H1 (cell line): ENCODE results near the gene RNF144A. TPM values are rescaled to one million over a fixed set of nuclear protein-coding genes. Genes with fewer than 3 reads are reported as not detected.

Experiments
- CTCF ChIA-PET: fragments of 300-600 bp; sonication (Branson Sonifier 250); formaldehyde crosslinking; loops from one replicate; lab custom pipeline; 2021; ENCODE audit not compliant: partially characterized antibody; lab: Charles Lee
- POLR2A ChIA-PET: fragments of 300-600 bp; sonication (Branson Sonifier 250); formaldehyde crosslinking; loops from one replicate; lab custom pipeline; 2021; ENCODE audit warnings: inconsistent platforms; ENCODE audit not compliant: partially characterized antibody; lab: Charles Lee
- DNase-seq, 2 experiments: peaks; one replicate each; pipeline versions ENCODE4 v3.0.0 to v3.0.0-alpha.2; 2010 to 2022; ENCODE audit warnings: low spot score in 2 of 2, low read depth in 1 of 2, mixed read lengths in 1 of 2
- FAIRE-seq: peaks from 2 replicates; lab custom pipeline; 2011; peaks lifted over from hg19 to GRCh38; lab: Jason Lieb, UNC
- H2AFZ ChIP-seq: 2 replicates; pipeline ENCODE4 v1.8.1; 2012; ENCODE audit warnings: low read length, inconsistent platforms
- H2AK5ac ChIP-seq: 2 replicates; pipeline ENCODE4 v1.6.1; 2013; ENCODE audit warnings: low read depth, low read length
- H2BK120ac ChIP-seq: replicated peaks from 2 replicates; pipeline ENCODE3; 2013; ENCODE audit warnings: low read depth, low read length, inconsistent platforms
- H2BK12ac ChIP-seq: 2 replicates; pipeline ENCODE4 v1.6.1; 2013; ENCODE audit warnings: low read depth, low read length
- H2BK15ac ChIP-seq: 2 replicates; pipeline ENCODE4 v1.6.1; 2013; ENCODE audit warnings: low read length
- H2BK20ac ChIP-seq: 2 replicates; pipeline ENCODE4 v1.6.1; 2013; ENCODE audit warnings: low read length
- H2BK5ac ChIP-seq: 2 replicates; pipeline ENCODE4 v1.6.1; 2013; ENCODE audit warnings: low read depth, low read length
- H3K14ac ChIP-seq: 2 replicates; pipeline ENCODE4 v1.6.1; 2013; ENCODE audit warnings: inconsistent platforms; ENCODE audit not compliant: insufficient read length
- H3K18ac ChIP-seq: 2 replicates; pipeline ENCODE4 v1.6.1; 2013; ENCODE audit warnings: low read length; ENCODE audit errors: extremely low read depth
- H3K23ac ChIP-seq: 2 replicates; pipeline ENCODE4 v1.6.1; 2013; ENCODE audit warnings: inconsistent platforms; ENCODE audit not compliant: insufficient read length
- H3K23me2 ChIP-seq: 2 replicates; pipeline ENCODE4 v1.6.1; 2013; ENCODE audit warnings: low read depth, low read length
- H3K27ac ChIP-seq: 2 replicates; pipeline ENCODE4 v1.6.1; 2011; ENCODE audit warnings: low read depth, low read length, inconsistent platforms
- H3K27me3 ChIP-seq, 4 experiments: replicated peaks in 1 of 4; 1 replicate in 1 of 4; 2 replicates in 3 of 4; pipeline versions ENCODE4 v1.6.1 to v1.8.1; 2011 to 2013; ENCODE audit warnings: low read length in 3 of 4, mild to moderate bottlenecking in 3 of 4, inconsistent platforms in 2 of 4, mixed read lengths in 2 of 4, moderate library complexity in 1 of 4; ENCODE audit not compliant: control insufficient read depth in 3 of 4, insufficient read depth in 3 of 4; ENCODE audit errors: extremely low read depth in 1 of 4
- H3K36me3 ChIP-seq, 4 experiments: 2 replicates each; pipeline versions ENCODE4 v1.6.1 to v1.8.1; 2011 to 2013; ENCODE audit warnings: mild to moderate bottlenecking in 4 of 4, low read length in 3 of 4, moderate library complexity in 2 of 4, control low read depth in 1 of 4, inconsistent platforms in 1 of 4; ENCODE audit not compliant: insufficient read depth in 4 of 4, control insufficient read depth in 2 of 4
- H3K4ac ChIP-seq: replicated peaks from 2 replicates; pipeline ENCODE3; 2013; ENCODE audit warnings: low read length, low read depth, mixed read lengths, inconsistent platforms; ENCODE audit not compliant: insufficient read length
- H3K4me1 ChIP-seq, 4 experiments: replicated peaks in 1 of 4; 1 replicate in 1 of 4; 2 replicates in 3 of 4; pipeline versions ENCODE4 v1.6.1 to v1.8.1; 2011 to 2013; ENCODE audit warnings: low read length in 3 of 4, inconsistent platforms in 2 of 4, mixed read lengths in 1 of 4; ENCODE audit not compliant: insufficient read depth in 4 of 4, control insufficient read depth in 3 of 4
- H3K4me2 ChIP-seq, 2 experiments: 2 replicates each; pipeline versions ENCODE4 v1.6.1 to v1.8.1; 2011 to 2013; ENCODE audit warnings: low read depth in 2 of 2, low read length in 2 of 2, control low read depth in 1 of 2, inconsistent platforms in 1 of 2, mild to moderate bottlenecking in 1 of 2; ENCODE audit not compliant: insufficient read depth in 1 of 2
- H3K4me3 ChIP-seq, 4 experiments: fragments of 200-600, 300-600 bp in 1 of 4; sonication (generic), shearing (Covaris generic), sonication (Bioruptor Twin) in 1 of 4; 2 replicates each; pipeline versions ENCODE4 v1.5.1 to v1.8.1; 2011 to 2016; ENCODE audit warnings: low read length in 4 of 4, low read depth in 3 of 4, control low read depth in 2 of 4, inconsistent platforms in 2 of 4, mild to moderate bottlenecking in 2 of 4, mixed read lengths in 1 of 4, moderate library complexity in 1 of 4; ENCODE audit not compliant: insufficient read depth in 2 of 4; ENCODE audit errors: extremely low read depth in 1 of 4
- H3K56ac ChIP-seq: replicated peaks from 2 replicates; pipeline ENCODE3; 2013; ENCODE audit warnings: low read depth, mild to moderate bottlenecking, mixed read lengths, low read length, inconsistent platforms; ENCODE audit not compliant: insufficient read length
- H3K79me1 ChIP-seq: 2 replicates; pipeline ENCODE4 v1.6.1; 2013; ENCODE audit warnings: low read depth, low read length, control low read depth
- H3K79me2 ChIP-seq, 2 experiments: 2 replicates each; pipeline versions ENCODE4 v1.6.1 to v1.8.1; 2012 to 2013; ENCODE audit warnings: low read length in 2 of 2, mild to moderate bottlenecking in 2 of 2, inconsistent platforms in 1 of 2; ENCODE audit not compliant: insufficient read depth in 2 of 2, control insufficient read depth in 1 of 2
- H3K9ac ChIP-seq, 4 experiments: replicated peaks in 1 of 4; 1 replicate in 1 of 4; 2 replicates in 3 of 4; pipeline versions ENCODE4 v1.6.1 to v1.8.1; 2011 to 2013; ENCODE audit warnings: low read depth in 3 of 4, low read length in 3 of 4, control low read depth in 2 of 4, mild to moderate bottlenecking in 2 of 4, moderate library complexity in 2 of 4, inconsistent platforms in 1 of 4; ENCODE audit errors: extremely low read depth in 1 of 4
- H3K9me3 ChIP-seq, 2 experiments: 2 replicates each; pipeline versions ENCODE4 v1.6.1 to v1.8.1; 2012 to 2013; ENCODE audit warnings: mild to moderate bottlenecking in 2 of 2, moderate library complexity in 2 of 2, control low read depth in 1 of 2, inconsistent platforms in 1 of 2, low read depth in 1 of 2, low read length in 1 of 2, mixed read lengths in 1 of 2; ENCODE audit not compliant: insufficient read depth in 2 of 2
- H4K20me1 ChIP-seq, 2 experiments: replicated peaks in 1 of 2; 2 replicates each; pipeline versions ENCODE3 to v1.8.1; 2011 to 2013; ENCODE audit warnings: inconsistent platforms in 2 of 2, low read length in 2 of 2, mild to moderate bottlenecking in 1 of 2; ENCODE audit not compliant: insufficient read depth in 2 of 2, control insufficient read depth in 1 of 2
- H4K5ac ChIP-seq: 2 replicates; pipeline ENCODE4 v1.6.1; 2013; ENCODE audit warnings: low read length, low read depth, mixed read lengths, inconsistent platforms; ENCODE audit not compliant: insufficient read length
- H4K8ac ChIP-seq: 2 replicates; pipeline ENCODE4 v1.8.0; 2013; ENCODE audit warnings: mild to moderate bottlenecking, moderate library complexity, low read length, inconsistent platforms; ENCODE audit not compliant: insufficient read depth; ENCODE audit errors: extremely low read depth
- H4K91ac ChIP-seq: replicated peaks from 2 replicates; pipeline ENCODE3; 2013; ENCODE audit warnings: low read length, mixed read lengths, inconsistent platforms; ENCODE audit not compliant: insufficient read length
- GABPA ChIP-seq: IDR thresholded peaks from 2 replicates; pipeline ENCODE4 v1.6.1; 2011; ENCODE audit warnings: mild to moderate bottlenecking, low read length, moderate library complexity, borderline replicate concordance; ENCODE audit not compliant: insufficient read depth
- WGBS, 2 experiments: shearing (Covaris generic) in 1 of 2; methylation state at CpG; one replicate each; pipeline versions ENCODE4 v1.1.6 to v1.1.7; 2013 to 2015; ENCODE audit warnings: low lambda C conversion rate in 2 of 2, mixed read lengths in 2 of 2, inconsistent platforms in 1 of 2, low coverage in 1 of 2, missing lambda C conversion rate in 1 of 2; ENCODE audit not compliant: insufficient replicate concordance in 2 of 2, insufficient coverage in 1 of 2, insufficient read length in 1 of 2; ENCODE audit errors: extremely low coverage in 1 of 2, missing lambda C conversion rate in 1 of 2; 5-methylcytosine and 5-hydroxymethylcytosine counted together
- polyA plus RNA-seq, 7 experiments: library from polyadenylated mRNA; depleted of rRNA in 3 of 7; stranded (reverse) in 5 of 7; unstranded in 2 of 7; fragments of >200 nt in 5 of 7; fragments of 200-250 nt in 2 of 7; gene quantifications; 1 replicate in 5 of 7; 2 replicates in 1 of 7; 4 replicates in 1 of 7; pipeline versions ENCODE4 v1.2.1 to v1.2.3, GENCODE V29; 2011 to 2013; ENCODE audit warnings: missing spikeins in 2 of 7, mixed read lengths in 2 of 7
- total RNA-seq: library from RNA; stranded (reverse); fragmentation: NEBNext Ultra II Directional; extraction: Animal tissue kit (Norgen Biotek cat#: 25700); gene quantifications from 2 replicates; pipeline ENCODE4 v1.2.1, GENCODE V29; 2021

RNF144A gene
- total and polyA plus RNA-seq, 2 of the 8 experiments (the other 6 are each of a cell fraction or from before 2014, with no cell fraction given), result 14.0 to 15.0 TPM

GRCh38 chr2:6982934-6983589, 65.8 kb downstream of the RNF144A start:
- no peak overlapping the region for H3K18ac ChIP-seq
- no peak overlapping the region for H2BK5ac ChIP-seq
- H3K27me3 ChIP-seq, result no peaks in the 10 kb centered on the region
- H2BK12ac ChIP-seq, result no peak overlapping the region
- no peaks in the 10 kb centered on the region for H4K20me1 ChIP-seq
- H4K5ac ChIP-seq, result no peak overlapping the region
- DNase-seq (no peak), FAIRE-seq (no peak)
- H3K56ac ChIP-seq, result no peak overlapping the region
- no peak overlapping the region for H2BK20ac ChIP-seq
- no peak overlapping the region for H4K91ac ChIP-seq
- no peaks in the 10 kb centered on the region for H3K79me2 ChIP-seq
- H3K4ac ChIP-seq, result no peak overlapping the region
- ChIA-PET CTCF (interaction anchor here (0.7 to 1.7 kb wide), 6 partner anchors 11 to 53 kb away, joined by 3 to 5 read pairs (median 4); no protein-coding TSS in a partner anchor), POLR2A (interaction anchor here (1.3 kb wide), 1 partner anchor 22 kb away, joined by 3 read pairs; no protein-coding TSS in a partner anchor)
- H3K36me3 ChIP-seq, result peaks cover 0 to 3% (median 0%) of the 10 kb centered on the region in 4 experiments; a peak in 1 of 8 replicates
- H3K9ac ChIP-seq, result no peak overlapping the region
- no peak overlapping the region for H4K8ac ChIP-seq
- no peak overlapping the region for H2BK120ac ChIP-seq
- no peak overlapping the region for H3K4me3 ChIP-seq
- no peak overlapping the region for H3K27ac ChIP-seq
- H2AFZ ChIP-seq, result no peak overlapping the region
- no peak overlapping the region for H3K4me2 ChIP-seq
- peaks cover 7% of the 10 kb centered on the region in 2 experiments for H3K9me3 ChIP-seq
- no peaks in the 10 kb centered on the region for H3K23me2 ChIP-seq
- H3K4me1 ChIP-seq, result peaks cover 0 to 4% (median 0%) of the 10 kb centered on the region in 4 experiments; a peak in 1 of 7 replicates
- H3K14ac ChIP-seq, result no peak overlapping the region
- no peaks in the 10 kb centered on the region for H3K79me1 ChIP-seq
- no peak overlapping the region for H3K23ac ChIP-seq
- WGBS, 2 experiments, result 80% methylated on average over 6 of the region's 6 CpGs; no CpG with 5 or more reads in 1 of the 2 experiments
- H2BK15ac ChIP-seq, result no peak overlapping the region
- no peak for TF ChIP-seq GABPA
- H2AK5ac ChIP-seq, result no peak overlapping the region
